HG02973 (cell line): ENCODE data around the gene CHST3.

Experiments used
- ATAC-seq: cut with Tn5 transposase; IDR thresholded peaks from one replicate; pipeline ENCODE4 v1.9.1; 2021; ENCODE audit warnings: moderate library complexity; ENCODE audit not compliant: unreplicated experiment

Gene CHST3

DNA sequence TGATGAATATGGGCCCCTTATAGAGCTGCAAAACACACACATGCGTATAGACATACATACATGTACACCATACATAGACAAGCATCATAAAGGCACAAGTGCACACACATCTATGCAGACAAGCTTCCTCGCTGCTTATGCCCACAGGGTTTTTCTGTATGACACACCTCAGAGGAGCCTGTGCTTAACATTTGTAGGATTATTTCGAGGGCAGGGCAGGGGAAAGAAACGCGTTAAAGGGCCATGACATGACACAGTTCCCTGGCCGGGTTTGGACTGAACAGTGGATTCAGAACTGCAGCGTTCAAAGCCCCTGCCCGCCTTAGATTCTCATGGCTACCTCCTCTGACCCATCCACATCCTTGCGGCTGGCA, 44.8 kb downstream of the CHST3 start:
- no peak for ATAC-seq

- ATAC-seq, result no peak
Observed at GRCh38 chr10:72009425-72010081, 45.4 kb downstream of the CHST3 start.

DNA sequence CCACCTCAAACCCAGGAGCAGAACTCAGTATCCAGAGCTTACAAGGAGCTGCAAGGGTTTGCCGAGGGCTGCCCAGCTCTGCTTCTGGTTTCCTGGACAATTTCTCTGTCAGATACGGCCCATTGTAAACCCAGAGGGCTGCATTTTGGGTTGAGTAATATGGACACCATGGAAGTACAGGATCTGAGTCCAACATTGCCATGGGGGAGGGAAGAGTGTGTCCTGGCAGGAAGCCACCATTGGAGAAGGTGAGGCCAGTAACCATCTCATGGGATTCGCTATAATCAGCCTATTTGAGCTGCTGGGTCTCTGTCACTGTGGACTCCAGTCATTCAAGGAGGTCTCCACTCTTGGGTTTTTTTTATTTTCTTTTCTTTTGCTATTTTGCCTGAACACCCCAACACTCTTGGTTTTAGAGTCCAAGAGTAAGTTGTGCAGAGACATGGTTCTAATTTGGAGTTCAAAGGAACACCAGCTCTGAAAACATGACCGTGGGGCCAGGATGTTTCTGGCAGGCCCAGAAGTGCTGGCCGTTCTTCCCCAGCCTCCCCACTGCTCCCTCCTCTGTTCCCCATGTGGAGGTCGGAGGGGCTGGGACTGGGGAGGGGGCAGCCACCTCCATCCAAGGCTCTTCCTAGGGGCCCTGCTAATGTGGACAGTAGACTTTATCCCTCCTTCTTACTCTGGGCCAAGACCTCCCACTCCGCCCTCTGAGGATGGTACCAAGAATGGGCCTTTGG, 46.2 kb downstream of the CHST3 start:
- ATAC-seq, result no peak

- no peak for ATAC-seq
Observed at GRCh38 chr10:72011016-72011415, 46.8 kb downstream of the CHST3 start.

- ATAC-seq, result no peak
Observed at GRCh38 chr10:72011468-72011867, 47.3 kb downstream of the CHST3 start.

- ATAC-seq, result no peak
Observed at GRCh38 chr10:72011976-72012512, 47.8 kb downstream of the CHST3 start.

DNA sequence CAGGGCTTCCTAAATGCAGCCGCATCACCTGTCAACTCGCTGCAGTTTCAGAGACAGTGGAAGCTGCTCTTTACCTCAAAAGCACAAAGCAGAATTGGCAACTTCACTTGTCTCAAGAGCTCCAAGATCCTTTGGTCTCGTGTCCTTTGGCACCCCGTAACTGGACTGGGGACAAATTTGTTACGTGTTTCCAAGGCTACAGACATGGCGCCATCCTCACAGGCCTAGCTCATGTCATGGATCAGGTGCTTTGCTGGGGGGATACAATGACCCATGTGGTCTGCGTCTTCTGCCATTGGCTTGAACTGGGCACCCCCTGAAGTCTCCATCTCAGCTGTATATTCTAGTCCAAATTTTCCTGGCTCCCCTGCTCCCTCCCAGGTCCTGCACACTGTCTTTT, 48.6 kb downstream of the CHST3 start:
- ATAC-seq, result no peak

DNA sequence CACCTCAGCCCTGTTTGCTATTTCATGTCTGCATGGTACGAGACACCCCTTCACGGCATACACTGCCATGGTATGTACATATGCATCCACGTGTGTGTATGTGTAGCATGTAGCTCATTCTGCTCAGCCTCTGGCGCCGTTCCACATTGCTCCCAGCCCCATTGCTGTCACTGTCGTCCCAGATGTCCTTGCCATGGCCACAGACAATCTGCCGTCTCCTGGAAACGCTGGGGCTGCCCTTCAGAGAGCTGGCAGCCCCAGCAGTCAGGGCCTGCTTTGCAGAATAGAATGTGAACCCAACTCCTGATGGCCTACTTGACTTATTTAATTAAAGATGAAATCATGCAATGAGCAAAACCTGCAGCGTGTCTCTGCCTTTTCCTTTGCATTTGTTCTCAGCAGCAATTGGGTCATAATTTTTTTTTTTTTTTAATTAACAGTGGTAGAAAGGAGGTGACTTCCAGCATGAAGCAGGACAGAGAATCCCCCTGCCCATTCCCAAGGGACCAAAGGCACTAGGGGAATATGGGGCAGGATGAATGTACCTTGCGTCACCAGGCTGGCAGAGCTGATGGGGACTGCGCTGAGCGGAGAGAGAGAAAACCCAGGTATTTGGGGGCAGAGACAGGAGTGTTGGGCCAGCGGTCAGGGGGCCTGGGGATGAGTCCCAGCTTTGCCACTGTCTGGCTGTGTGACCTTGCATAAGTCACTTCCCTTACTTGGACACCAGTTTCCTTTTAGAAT, 49.2 kb downstream of the CHST3 start:
- ATAC-seq, result no peak

GRCh38 chr10:72014197-72014596, 50.0 kb downstream of the CHST3 start:
- ATAC-seq, result no peak

DNA sequence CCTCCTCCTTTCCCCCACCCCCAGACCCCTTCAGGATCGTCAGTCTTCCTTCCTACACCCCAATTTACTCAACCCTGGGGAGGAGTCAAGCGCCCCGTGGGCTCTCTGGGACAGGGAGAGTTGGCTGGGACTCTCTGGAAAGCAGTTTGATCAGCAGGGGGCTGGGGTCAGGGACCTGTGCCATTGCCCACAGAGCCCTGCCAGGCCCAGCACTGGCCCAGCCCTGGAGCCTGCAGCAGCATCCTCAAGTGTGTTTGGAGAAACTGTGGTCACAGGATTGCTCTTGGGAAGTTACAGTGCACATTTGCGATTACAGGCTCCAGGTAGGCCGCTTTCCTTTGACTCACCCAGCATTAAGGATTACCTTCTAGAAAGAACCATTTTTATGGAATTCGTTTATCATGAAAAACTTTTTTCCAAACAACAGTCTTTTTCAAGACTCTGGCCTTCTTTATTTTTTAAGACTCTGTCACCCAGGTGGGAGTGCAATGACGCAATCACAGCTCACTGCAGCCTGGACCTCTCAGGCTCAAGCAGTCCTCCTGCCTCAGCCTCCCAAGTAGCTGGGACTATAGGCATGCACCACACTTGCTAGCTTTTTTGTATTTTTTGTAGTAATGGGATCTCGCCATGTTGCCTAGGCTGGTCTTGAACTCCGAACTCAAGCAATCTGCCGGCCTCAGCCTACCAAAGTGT, 50.7 kb downstream of the CHST3 start:
- no peak for ATAC-seq

DNA sequence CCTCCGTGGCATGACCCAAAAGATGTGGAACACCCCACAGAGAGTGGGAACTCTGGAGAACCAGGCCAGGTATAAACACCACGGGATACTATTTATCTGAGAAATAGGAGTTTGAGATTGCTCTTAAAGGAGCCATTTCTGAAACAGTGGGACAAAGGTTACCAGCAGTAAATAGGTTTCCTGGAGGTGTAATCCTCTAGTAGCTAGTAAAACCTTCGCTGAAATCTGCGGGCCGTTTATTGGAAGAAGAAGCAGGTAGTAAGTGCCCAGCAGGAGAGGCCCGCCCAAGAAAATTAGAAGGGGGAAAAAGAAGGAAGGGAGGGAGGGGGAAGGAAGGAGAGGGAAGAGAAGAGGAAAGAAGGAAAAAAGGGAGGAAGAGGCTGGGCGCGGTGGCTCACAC, 51.6 kb downstream of the CHST3 start:
- no peak for ATAC-seq

GRCh38 chr10:72016608-72017300, 52.6 kb downstream of the CHST3 start:
- ATAC-seq, result no peak

GRCh38 chr10:72019085-72019876, 55.1 kb downstream of the CHST3 start:
- ATAC-seq, result no peak

GRCh38 chr10:72020914-72021809, 57.0 kb downstream of the CHST3 start:
- no peak for ATAC-seq

DNA sequence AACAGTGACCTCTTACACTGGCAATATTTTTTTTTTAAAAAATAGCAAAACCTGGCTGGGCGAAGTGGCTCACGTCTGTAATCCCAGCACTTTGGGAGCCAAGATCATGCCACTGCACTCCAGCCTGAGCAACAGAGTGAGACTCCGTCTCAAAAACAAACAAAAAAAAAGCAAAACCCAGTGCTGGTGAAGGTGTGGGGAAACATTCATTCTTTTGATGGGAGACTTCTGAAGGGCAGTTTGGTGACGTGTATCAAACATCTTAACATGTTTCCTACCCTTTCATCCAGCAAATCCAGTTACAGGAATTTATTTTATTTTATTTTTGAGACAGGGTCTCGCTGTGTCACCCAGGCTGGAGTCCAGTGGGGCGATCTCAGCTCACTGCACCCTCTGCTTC, 58.0 kb downstream of the CHST3 start:
- ATAC-seq, result no peak

DNA sequence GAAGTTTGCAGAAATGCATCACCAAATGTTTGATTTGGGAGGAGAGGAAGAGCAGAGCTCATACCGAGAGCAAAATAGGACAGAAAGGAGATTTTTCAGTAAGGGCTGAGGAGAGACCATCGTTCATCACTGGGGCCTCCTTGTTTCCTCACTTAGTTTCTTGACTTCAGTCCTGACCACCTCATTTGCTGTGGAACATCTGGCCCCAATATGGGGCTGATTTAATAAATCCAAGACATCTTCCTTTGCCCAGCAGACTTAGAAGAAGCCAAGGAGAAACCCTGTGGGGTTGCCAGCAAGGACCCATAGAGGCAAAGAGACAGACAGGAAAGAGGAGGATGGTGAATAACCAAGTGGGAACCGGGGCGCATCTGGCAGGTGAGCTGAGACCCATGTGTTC, 60.4 kb downstream of the CHST3 start:
- ATAC-seq, result no peak

DNA sequence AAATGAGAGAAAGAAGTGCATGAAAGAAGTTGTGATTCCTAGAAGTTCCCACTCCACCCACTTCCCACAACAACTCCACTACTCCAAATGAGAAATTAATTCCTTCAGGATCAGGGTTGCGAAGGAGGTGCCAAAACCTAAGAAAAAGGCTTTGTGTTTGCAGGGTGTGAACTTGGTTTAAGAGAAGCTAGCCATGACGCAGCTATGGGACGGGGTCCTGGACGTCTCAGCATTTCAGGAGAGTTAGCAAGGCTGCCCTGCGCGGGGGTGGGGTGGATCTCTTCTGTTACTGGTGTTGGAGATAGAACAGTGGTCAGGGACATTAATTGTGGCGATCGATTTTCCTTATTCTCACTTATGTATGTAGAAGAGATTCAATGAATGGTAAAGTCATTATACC, 61.2 kb downstream of the CHST3 start:
- no peak for ATAC-seq

- ATAC-seq, result no peak
Observed at GRCh38 chr10:72025832-72026231, 61.6 kb downstream of the CHST3 start.
